GM18870 (cell line): ENCODE data around the gene LRP2BP.

Source experiments
- ATAC-seq: cut with Tn5 transposase; IDR thresholded peaks from one replicate; pipeline ENCODE4 v1.9.1; 2021; ENCODE audit warnings: moderate library complexity; ENCODE audit not compliant: unreplicated experiment

Gene LRP2BP

DNA sequence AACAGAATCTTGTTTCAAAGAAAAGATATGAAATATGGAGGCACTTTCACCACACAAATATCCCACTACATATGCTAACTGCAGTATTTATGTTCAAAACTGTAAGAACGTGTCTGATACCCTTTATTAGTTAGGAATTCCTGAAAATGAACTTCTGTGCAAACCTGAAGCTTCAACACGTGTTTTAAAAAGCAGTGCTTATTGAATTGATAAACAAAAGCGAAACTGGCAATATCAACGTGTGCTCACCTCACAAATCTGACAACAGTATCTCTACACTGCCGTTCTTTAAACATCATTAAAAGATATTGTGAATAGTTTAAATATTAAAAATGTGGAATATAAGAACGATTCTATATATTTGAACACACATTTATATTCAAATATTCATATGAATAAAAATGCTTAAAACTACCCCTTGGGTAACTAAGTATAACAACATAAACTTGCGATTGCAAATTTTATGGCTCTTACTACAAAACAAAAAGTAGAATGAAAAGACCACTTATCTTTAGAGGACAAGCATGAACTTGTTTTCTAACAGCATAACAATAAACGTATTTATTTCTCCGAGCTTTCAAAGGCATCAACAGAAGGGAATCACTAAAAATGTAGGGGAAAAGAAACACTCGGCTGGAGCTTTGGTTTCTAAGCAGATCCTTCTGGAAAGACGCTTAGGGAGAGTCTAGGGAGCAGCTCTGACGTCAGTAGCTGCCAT, at the start of gene LRP2BP:
TSS of gene LRP2BP (minus strand) at position 687 of the 718 bp plus-strand sequence. CDS start 17,738 bp downstream, outside the sequence.
- ATAC-seq, result no peak

DNA sequence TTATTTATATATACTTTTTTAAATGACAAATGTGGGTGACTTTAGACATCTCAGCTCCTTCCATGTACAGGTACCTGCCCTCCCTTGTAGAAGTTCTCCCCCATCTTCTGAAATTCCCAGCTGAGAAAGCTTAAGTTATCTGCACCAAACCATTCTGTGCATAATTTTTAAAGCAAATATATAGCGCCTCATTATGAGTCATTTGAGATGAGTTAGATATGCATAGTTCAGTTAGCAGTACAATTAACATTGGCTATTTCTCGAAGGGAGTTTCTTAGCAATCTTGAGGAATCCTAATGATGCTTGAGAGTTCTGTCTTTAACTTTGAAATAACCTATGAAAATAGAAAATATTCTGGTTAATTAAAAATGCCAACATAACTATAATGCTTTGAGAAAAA, 49.5 kb upstream of the LRP2BP start:
- no peak for ATAC-seq

DNA sequence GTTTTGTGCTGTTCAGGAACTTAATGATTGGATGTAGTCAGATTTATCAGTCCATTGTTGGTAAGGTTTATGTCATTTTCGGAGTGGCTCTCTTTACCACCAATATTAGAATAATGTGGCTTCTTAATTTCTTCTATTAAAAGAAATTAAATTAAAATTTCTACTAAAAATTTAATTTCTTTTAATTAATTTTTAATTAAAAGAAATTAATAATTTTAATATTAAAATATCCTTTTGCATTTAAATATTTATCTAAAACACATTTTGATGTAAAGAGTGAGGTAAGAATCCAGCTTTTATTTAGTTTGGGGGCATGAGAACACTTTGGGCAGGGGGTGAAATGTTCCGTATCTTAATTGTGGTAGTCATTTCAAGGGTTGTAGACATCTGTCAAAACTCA, 45.8 kb upstream of the LRP2BP start:
- ATAC-seq, result no peak

DNA sequence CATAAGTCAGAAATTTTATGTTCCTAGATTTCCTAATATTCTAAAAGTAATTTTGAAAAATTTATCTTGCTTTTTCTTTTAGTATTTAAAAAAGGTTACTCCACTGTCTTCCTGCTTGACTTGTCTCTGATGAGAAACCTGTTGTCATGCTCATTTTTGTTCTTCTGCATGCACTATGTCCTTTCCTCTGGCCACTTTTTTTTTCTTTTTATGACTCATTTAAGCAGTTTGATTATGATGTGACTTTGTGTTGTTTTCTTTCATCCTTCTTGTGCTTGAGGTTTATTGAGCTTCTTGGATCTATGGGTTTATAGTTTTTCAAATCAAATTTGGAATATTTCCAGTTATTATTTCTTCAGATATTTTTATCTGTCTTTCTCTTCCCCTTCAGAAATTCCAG, 42.1 kb upstream of the LRP2BP start:
- peak; percentile 92 for ATAC-seq

DNA sequence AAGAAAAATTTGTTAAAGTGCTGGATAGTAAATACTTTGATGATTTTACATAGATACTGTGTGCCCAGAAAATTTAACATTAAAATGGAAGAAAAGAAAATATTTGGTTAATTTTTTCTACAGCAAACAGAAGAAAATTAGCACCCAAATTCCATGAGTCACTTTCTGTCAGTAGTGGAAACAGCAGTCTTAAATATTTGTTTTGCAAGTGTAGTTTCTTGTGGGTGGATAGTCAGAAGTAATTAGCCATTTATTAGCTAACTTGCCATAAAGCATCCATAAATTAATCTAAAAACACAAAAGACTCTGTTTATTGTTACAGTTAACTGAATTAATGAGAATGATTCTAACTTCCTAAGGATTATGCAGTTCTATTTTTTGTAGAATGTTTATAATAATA, 39.7 kb upstream of the LRP2BP start:
- ATAC-seq, result no peak

DNA sequence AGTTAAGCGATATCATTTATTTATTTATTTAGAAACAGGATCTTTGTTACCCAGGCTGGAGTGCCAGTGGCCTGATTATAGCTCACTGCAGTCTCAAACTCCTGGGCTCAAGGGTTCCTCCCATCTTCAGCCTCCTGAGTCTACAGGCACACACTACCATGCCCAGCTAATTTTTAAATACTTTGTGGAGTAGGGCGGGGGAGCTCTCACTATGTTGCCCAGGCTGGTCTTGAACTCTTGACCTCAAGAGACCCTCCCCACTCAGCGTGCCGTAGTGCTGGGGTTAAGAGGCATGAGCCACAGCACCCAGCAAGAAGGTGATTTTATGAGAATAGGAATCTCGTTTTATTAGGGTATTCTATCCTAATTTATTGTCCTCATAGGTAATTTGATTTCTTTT, 33.9 kb upstream of the LRP2BP start:
- no peak for ATAC-seq

DNA sequence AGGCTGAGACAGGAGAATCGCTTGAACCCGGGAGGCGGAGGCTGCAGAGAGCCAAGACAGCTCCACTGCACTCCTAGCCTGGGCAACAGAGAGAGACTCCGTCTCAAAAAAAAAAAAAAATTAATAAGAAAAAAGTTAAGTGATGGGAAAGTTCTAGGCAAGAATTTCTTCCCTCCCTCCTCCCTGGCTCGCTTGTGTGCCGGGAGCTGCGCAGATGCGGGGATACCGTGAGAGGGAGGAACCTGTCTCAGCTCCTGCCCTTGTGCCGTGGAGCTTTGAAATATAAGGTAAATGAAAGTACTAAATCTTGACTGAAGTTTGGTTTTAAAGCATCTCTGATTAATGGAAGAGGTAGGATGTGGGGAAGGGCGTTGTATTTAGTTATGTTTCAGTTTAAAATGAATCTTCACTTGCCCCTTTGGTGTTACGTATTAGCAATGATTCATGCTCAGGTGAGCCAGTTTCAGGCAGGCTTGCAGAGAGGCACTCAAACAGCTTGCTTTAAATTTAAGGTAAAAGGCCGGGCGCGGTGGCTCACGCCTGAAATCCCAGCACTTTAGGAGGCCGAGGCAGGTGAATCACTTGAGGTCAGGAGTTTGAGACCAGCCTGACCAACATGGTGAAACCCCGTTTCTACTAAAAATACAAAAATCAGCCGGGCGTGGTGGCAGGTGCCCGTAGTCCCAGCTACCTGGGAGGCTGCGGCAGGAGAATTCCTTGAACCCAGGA, 31.4 kb upstream of the LRP2BP start:
- no peak for ATAC-seq

DNA sequence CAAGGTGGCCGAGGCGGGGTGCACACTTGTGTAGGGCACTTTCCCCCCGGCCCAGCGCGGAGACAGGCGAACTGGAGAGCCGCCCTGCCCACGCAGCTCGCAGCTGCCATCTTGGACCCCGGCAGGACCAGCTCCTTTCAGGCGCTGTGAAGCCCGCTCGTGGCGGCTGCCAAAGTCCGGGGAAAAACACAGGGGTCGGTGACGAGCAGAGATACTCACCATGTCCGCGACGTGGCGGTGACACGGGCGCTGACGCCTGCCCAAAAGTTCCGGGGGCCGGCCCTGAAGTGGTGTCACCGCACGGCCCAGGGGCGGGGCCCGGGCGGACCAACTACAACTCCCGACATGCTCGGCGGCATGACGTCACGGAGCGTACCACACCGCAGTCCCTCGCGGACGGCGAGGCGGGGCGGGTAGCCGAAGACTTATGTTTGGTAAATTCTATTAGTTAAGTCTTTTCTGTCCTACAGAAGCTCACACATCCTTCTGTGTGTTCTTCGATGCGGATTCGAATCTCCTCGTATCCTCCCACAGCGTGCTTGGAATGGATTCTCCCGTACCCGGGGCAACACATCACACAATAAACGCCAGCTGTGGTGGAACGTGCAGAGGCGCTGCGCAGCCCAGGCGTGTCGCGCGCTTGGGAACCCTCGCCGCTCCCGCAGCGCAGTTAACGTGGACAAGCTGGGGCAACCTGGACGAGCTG, 30.1 kb upstream of the LRP2BP start, which contains the start of gene UFSP2:
TSS of gene UFSP2 (minus strand) at position 318 of the 706 bp plus-strand sequence. CDS start at position 222, 96 bp downstream.
- peak; percentile 96 for ATAC-seq

DNA sequence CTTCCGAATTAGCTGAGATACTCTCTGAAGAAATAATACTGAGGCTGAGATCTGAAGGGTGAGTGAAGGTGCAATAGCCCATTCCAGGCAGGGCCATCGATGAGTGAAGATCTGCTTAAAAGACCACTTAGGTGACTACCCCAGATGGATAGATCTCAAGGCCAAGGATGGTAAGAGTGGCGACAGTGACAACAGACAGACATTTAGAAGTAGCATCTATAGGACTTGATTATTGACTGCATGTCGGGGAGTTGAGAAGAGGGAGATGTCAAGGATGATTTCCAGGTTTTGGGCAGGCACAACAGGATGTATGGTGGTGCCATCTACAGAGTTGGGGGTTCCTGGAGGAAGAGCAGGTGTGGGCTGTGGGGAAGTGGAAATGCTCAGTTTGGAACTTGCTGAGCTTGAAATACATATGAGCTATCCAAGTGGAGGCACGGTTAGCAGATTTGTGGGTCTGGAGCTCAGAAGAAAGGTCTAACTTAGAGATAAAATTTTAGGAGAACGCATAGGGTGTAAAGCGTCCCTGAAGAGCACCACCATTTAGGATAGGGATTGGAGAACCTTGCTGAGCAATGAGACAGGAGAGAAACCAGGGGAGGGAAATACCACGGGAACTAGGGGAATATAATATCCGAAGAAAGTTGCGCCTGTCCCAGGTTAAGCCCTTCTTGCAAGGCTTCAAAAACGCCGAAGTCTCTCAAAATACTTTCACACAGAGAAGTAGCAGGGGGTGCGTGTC, 29.4 kb upstream of the LRP2BP start:
- ATAC-seq, result peak; percentile 1

DNA sequence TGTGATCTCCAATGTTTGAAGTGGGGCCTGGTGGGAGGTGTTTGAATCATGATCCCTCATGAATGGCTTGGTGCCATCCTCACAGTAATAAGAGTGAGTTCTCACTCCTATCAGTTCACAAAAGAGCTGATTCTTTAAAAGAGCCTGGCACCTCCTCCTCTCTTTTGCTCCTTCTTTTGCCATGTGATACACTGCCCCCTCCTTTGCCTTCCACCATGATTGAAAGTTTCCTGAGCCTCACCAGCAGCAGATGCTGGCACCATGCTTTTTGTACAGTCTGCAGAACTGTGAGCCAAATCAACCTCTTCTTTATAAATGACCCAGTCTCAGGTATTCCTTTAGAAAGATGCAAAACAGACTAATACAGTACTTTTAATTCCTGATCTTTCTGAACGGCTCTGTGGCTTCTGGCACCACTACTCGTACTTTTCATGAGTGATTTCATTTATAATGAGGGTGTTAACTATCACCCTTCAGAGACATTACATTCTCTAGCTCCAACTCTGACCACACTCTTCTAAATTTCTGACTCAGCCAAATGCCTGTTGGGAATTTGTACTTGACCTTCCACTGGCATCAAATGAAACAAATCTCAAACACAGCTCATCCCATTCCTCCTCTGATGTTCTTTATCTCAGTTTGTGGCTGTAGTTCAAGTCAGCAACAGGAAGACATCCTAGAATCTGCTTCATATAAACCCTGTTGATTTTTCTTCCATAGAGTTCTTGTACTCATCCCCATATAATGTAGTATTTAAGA, 25.8 kb upstream of the LRP2BP start:
- no peak for ATAC-seq

DNA sequence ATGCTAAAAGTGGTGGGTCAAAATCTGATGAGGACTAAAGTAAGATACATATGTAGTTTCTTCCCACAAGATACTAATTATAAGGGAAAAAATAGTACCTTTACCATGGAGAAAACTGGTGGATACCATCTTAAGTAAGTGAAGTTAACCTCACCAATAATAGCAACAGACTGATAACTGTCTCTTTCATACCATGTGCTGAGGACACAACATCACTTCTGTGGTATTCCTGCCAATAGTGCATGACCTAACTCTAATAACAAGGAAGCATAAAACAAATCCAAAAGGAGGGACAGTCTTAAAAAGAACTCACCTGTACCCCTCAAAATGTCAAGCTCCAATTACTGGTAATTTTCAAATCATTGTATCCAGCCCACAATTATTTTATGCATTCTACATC, 21.2 kb upstream of the LRP2BP start:
- ATAC-seq, result no peak

DNA sequence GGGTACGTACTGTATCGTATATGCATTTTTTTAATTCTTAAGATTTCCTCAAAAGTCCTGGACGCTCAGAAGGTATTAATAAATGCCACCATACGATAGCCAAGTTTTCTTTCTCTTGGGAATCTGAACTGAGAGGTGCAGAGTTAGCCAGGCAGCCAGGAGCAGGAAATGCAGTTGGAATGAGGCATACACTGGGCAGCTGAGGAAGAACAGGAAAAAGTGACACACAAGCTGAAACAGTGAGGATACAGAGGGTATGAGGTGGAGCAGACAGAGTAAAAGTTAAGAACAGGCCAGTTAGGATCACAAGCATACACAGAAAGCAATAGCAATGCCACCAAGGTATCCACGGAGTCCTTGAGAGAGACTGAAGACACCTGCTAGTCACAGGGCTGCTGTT, 16.7 kb upstream of the LRP2BP start:
- ATAC-seq, result no peak

DNA sequence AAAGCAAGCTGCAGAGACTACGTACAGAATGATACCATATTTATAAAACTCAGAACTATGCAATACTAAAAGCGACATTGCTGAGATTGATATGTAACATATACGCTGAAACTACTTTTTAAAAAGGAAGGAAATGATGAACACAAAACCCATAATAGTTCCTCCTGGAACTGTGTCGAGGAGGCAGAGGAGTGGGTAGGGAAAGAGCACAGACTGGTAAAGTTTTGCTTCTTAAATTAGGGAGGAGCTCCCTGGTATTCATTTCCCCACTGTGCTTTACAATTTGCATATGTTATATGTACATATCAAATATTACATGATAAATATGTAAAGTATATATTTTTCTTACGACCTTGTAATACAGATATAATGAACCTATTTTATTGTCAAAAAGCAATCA, 16.1 kb upstream of the LRP2BP start:
- no peak for ATAC-seq

DNA sequence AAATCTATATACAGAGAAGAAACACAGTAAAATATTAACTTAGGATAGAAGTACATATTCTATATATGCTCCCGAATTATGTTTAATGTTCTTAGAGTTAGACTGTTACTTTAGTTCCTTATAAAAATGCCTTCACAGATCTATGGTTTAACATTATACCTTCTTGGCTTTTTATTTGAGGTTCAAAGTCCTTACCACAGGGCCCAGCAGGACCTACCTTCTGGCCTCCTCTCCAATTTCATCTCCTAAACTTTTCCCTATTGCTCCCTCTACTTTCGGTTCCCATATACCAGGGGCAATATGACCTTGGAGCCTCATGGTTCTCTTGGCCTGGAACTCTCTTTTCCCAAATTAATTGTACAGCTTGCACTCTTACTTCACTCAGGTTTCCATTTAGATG, 12.7 kb upstream of the LRP2BP start:
- ATAC-seq, result no peak

DNA sequence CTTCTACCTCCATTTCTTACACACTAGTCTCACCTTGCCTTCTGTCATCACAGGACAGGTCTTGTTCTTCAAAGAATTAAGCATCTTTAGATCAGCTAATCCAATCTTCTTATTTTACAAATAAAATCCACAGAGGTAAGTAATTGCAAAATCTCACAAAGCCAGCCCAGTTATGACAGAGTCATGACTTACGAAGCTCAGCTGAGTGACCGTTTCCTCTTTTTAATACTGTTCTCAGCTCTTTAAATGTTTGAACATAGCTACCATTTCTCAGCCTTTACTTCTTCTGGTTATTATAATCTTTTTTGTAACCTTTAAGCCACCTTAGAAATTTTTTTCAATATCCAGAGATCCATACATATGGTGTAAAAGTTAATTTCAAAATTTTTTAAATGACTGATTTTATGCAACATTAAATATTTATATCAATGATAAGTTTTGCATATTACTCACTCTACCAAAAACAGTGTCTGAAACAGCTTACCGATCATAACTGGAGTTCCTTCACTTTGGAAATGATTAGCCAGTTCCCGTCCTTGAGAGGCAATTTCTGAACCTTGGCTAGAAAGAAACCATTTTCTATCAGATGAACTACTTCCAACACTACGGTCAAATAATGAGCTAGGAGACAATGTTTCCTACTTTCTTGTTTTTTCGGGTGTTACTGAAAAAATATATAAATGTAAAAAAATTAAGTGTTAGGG, 9.7 kb upstream of the LRP2BP start:
- ATAC-seq, result peak; percentile 70

DNA sequence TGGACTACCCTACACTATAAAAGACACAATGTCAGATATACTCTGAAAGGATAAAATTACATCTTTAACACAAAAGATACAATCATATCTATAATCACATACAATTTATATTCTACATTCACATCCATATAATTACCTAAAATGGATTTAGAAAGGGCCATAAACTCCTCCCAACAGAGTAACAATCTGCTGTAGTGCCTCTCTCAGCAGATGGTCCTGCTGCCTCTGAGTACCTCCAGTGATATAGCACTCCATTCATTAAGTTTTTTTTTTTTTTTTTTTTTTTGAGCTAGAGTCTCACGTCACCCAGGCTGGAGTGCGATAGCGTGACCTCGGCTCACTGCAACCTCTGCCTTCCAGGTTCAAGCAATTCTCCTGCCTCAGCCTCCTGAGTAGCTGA, 8.3 kb upstream of the LRP2BP start:
- no peak for ATAC-seq

DNA sequence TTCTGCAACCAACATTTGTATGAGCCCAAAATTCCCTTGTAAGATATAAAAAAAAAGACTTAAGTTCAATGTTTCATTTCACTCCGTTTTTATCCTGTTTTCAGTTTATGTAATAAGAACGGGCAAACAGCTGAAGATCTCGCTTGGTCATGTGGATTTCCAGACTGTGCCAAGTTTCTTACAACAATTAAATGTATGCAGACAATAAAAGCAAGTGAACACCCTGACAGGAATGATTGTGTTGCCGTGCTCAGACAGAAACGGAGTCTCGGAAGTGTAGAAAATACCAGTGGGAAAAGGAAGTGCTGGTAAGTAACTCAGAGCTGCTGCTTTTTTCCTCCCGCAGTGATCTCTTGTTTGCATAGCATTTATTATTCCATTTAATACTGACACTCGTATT, 3.7 kb upstream of the LRP2BP start:
- no peak for ATAC-seq

DNA sequence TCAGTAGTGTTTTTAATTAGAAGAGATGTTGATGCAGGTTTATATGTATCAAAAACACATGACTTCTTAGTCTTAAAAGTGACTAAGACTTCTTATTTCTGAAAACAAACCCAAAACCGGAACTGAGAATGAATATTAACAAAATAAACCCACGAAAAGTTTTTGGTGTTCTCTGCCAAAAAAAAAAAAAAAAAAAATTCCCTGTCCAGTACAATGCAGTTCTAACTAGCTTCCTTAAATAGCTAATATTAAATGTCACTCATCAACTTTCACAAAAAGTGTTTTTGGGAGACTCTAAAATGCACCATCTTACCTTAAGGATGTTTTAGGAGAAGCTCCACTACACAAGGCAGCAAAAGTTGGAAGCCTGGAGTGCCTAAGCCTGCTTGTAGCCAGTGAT, 2.9 kb upstream of the LRP2BP start:
- ATAC-seq, result no peak

DNA sequence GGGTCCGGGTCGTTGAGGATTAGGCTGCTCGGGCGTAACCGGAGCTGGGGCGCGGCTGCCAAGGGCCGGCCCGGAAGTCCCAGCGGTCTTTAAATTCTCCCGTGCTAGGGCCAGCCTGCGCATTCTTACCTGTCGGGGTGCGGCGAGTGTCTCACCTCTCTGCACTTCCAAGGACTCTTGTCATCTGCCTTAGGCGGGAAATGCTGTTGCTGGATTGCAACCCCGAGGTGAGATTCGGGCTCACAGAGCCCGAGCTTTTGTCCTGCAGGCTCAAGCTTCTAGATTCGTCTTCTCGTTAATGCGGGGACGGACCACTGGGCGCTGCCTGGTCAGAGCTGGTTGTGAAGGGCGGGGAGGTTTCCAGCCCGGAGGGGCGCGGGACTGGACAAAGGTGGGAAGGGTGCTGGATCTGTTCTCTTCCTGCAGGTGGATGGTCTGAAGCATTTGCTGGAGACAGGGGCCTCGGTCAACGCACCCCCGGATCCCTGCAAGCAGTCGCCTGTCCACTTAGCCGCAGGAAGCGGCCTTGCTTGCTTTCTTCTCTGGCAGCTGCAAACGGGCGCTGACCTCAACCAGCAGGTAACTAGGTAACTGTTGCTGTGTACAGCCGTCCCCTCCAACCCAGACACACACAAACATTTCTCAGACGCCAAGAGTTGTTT, 1.1 kb upstream of the LRP2BP start, which contains the start of gene ANKRD37:
TSS of gene ANKRD37 (plus strand) at position 118 of the 662 bp plus-strand sequence. CDS start at position 201, 83 bp downstream.
- ATAC-seq, result peak; percentile 1
